GM20000 (cell line): ENCODE measurements around the gene JPH2.

Source experiments
- DNase-seq: peaks from one replicate; pipeline ENCODE4 v3.0.0; 2012; ENCODE audit warnings: low spot score
- CTCF ChIP-seq: IDR thresholded peaks from 2 replicates; pipeline ENCODE4 v1.5.1; 2012; ENCODE audit warnings: mild to moderate bottlenecking, control low read depth; ENCODE audit errors: extremely low read depth, missing control alignments

The JPH2 gene

GRCh38 chr20:44095831-44096230 is 91.2 kb downstream of the JPH2 start:
- no peak for TF ChIP-seq CTCF
- no peak for DNase-seq

GRCh38 chr20:44093249-44093582 is 93.8 kb downstream of the JPH2 start:
- no peak for DNase-seq
- no peak for TF ChIP-seq CTCF

- DNase-seq: no peak
- TF ChIP-seq CTCF: peak; percentile 28
These were observed 94.3 kb downstream of the JPH2 start for GRCh38 chr20:44092551-44093248.

GRCh38 chr20:44091026-44091425 is 96.0 kb downstream of the JPH2 start:
- no peak for TF ChIP-seq CTCF
- no peak for DNase-seq

- TF ChIP-seq CTCF: no peak
- DNase-seq: no peak
These were observed 96.9 kb downstream of the JPH2 start for GRCh38 chr20:44089987-44090674.

GRCh38 chr20:44087857-44088120 is 99.2 kb downstream of the JPH2 start:
- TF ChIP-seq CTCF: no peak
- DNase-seq: no peak

GRCh38 chr20:44087051-44087856 is 99.7 kb downstream of the JPH2 start:
- no peak for DNase-seq
- TF ChIP-seq CTCF: no peak
